Ovary (tissue), 3 donors: ENCODE data around the gene RPS6KB2.

Experiments used
- EP300 ChIP-seq: sonication (generic); formaldehyde crosslinking; IDR thresholded peaks from one replicate; pipeline ENCODE4 v1.6.1; 2017; ENCODE audit warnings: antibody characterized with exemption
- POLR2A ChIP-seq: fragments of 450-650 bp; IDR thresholded peaks from one replicate; pipeline ENCODE4 v1.6.1; 2017; ENCODE audit warnings: antibody characterized with exemption, mild to moderate bottlenecking, moderate library complexity
- TF ChIP-seq, protein P1 (sequence below), 3 donors: fragments of 450-650 bp in 2 of 3; fragments of 200-600 bp in 1 of 3; IDR thresholded peaks; one replicate each; pipeline versions ENCODE4 v1.5.1 to v1.8.0; 2016 to 2022; ENCODE audit warnings: antibody characterized with exemption in 3 of 3, mild to moderate bottlenecking in 1 of 3
- donor health status: DM: no; HTN: no; CAD: no.

DNA sequence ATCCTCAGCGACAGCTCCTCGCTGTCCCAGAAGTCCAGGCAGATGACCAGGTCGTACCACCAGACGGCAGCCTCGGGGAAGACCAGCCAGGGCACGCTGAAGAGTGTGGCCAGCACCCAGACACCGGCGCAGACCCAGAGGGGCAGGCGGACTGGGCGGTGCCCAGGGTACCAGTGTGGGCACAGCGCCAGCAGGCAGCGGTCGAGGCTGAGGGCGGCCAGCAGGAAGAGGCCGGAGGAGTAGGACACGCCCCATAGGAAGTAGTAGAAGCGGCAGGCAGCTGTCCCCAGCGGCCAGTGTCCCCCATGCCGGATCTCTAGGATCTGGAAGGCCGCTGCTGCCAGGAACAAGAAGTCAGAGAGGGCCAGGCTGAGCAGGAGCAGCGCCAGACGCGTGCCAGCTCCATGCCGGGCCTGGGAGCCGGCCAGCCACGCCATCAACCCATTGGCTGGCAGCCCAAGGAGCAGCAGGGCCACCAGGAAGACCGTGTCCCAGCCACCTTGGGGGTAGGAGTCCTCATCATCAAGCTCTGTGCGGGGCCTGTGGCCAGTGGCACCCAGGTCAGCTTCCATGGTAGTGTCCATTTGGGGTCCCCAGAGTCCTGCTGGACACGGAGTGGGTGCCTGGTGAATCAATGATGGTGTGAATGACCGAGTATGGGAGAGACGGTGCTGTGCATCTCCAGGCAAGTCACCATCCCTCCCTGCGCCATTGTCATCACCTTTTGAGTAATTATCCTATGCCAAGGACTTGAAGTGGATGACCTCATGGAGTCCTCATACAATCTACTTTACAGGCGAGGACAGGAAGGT, 24.1 kb downstream of the RPS6KB2 start, which contains the start of gene GPR152:
- TF ChIP-seq, protein P1, sequence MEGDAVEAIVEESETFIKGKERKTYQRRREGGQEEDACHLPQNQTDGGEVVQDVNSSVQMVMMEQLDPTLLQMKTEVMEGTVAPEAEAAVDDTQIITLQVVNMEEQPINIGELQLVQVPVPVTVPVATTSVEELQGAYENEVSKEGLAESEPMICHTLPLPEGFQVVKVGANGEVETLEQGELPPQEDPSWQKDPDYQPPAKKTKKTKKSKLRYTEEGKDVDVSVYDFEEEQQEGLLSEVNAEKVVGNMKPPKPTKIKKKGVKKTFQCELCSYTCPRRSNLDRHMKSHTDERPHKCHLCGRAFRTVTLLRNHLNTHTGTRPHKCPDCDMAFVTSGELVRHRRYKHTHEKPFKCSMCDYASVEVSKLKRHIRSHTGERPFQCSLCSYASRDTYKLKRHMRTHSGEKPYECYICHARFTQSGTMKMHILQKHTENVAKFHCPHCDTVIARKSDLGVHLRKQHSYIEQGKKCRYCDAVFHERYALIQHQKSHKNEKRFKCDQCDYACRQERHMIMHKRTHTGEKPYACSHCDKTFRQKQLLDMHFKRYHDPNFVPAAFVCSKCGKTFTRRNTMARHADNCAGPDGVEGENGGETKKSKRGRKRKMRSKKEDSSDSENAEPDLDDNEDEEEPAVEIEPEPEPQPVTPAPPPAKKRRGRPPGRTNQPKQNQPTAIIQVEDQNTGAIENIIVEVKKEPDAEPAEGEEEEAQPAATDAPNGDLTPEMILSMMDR (IDR thresholded peaks at IDR 0.05), result no peak
- no peak for TF ChIP-seq EP300
- no peak for TF ChIP-seq POLR2A
